GM19463 (cell line): ENCODE results near the gene NR3C1.
"Not testable (repeated sequence)": the region's sequence is repeated elsewhere in the genome, so short reads cannot be mapped to it uniquely, and the experiment has no call there.

Experiments used
- ATAC-seq: cut with Tn5 transposase; IDR thresholded peaks from one replicate; pipeline ENCODE4 v1.9.1; 2021; ENCODE audit warnings: mild to moderate bottlenecking, moderate library complexity; ENCODE audit not compliant: unreplicated experiment

NR3C1 gene

DNA sequence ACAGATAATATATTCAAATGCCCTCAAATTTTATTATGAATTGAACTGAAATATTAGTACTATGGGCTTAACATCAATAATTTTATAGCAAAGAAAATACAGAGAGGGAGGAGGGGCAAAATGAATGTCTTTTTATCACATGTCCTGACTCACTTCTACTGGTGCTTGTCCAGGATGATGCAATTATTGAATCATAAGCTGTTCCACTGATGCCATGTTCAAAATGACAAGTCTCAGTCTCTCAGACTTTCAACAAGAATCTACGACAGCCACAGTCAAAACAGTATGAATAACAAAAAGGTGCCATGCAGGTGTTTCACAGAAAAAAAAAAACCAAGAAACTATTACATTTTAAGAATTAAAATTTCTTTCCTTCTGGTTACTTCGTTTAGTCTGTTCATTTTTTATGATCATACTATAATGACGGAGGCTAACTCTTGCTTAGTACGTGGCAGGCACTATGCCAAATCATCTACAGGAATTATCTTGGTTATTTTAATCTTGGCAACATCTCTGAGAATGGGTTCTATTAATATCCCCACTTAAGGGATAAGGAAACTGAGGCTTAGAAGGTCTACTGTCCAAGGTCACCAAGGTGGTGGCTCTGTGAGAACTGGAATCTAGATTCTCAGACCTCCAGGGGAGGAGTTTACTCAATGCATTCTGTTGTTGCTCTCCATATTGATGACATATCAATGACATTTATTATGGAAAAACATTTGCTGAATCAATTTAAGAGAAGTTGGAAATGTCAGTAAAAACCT, 61.5 kb downstream of the NR3C1 start:
- ATAC-seq: no peak

DNA sequence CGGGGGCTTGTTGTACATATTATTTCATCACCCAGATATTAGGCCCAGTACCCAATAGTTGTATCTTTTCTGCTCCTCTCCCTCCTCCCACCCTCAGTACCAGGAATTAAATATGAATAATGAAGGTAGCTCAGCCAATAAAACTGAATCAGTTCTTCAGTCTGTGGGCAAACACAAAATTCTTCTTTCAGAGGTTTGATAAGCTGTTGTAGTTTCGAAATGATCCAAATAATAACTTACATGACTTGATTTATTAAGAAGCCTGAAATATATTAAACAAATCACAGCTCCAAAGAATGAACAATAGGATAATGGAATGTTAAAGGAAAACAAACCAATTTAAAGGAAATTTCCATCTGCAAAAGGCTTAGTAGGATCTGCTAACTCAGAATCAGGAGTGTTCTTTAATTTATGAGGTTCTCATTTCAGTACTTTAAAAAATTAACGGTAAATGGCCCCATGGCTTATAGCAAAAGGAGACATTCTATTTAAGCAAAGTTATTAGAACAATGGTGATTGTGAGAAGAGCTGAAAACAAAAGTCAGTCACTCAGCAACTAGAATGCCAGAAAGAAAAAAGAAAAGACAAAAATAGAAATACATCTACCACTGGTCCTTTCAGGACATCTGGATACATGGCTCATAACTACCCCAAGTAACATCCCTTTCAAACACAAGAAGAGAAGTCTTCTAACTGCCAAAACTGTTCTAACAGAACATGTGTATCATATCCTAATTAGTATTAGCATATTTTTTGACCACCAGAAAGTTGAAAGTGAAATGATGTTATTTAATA, 62.4 kb downstream of the NR3C1 start:
- no peak for ATAC-seq

DNA sequence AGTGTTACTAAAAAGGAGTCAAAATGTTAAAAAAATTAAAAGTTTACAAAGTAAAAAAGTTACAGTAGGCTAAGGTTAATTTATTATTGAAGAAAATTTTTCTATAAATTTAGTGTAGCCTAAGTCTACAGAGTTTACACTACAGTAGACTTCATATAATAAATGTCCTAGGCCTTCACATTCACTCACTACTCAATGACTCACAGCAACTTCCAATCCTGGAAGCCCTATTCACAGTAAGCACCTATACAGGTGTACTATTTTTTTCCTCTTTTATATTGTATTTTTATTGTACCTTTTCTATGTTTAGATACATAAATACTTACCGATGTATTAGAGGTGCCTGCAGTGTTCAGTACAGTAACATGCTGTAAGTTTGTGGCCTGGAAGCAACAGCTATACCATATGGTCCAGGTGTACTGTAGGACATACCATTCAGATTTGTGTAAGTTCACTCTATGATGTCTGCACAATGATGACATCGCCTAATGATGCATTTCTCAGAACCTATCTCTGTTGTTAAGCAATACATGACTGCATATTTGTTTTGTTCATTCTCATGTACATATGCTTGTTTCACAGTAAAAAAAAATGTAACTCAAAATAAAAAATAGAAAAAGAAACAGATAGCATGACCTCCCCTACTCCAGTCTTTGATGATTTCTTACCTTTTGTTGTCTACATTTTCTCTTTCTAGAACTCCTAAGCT, 64.7 kb downstream of the NR3C1 start:
- no peak for ATAC-seq

DNA sequence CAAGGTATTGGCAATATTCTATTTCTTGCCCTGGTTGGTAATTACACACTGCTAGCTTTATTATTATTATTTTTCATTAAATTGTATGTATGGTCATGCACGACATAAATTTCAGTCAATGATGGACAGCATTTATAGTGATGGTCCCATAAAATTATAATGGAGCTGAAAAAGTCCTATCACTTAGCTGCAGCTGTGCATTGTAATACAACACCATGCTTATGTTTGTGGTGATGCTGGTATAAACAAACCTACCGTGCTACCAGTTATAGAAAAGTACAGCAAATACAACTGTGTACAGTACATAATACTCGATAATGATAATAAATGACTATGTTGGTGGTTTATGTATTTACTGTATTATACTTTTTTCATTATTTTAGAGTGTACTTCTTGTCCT, 65.5 kb downstream of the NR3C1 start:
- no peak for ATAC-seq

DNA sequence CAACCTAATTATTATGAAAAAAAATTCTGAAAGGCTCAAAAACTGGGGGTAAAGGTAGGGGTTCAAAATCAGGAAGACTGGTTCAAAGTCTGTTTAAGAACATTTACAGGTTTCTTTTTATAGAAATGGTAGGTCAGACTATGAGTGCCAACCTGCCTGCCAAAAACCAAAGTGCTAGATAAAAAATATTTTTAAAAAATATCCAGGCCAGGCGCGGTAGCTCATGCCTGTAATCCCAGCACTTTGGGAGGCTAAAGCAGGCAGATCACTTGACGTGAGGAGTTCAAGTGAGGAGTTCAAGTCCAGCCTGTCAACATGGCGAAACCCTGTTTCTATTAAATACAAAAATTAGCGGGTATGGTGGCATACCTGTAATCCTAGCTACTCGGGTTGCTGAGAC, 67.0 kb downstream of the NR3C1 start:
- ATAC-seq: no peak

DNA sequence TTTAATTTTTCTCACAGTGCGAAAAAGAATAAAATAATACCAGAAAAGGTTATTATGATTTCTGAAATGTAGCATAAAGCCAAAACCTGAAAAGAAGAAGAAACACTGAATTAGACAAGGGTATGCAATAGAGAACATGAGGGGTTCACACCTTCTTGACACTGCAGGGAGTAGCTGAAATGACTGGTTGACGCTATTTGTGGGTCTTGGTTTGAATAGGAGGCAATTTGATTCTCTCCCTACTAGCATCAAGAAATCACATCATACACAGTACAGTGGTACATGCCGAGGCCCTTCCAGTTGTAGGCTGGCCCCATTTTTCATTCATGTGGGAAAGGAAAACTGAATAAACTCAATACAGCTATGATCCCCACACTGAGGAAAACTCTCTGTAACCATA, 68.6 kb downstream of the NR3C1 start:
- no peak for ATAC-seq

DNA sequence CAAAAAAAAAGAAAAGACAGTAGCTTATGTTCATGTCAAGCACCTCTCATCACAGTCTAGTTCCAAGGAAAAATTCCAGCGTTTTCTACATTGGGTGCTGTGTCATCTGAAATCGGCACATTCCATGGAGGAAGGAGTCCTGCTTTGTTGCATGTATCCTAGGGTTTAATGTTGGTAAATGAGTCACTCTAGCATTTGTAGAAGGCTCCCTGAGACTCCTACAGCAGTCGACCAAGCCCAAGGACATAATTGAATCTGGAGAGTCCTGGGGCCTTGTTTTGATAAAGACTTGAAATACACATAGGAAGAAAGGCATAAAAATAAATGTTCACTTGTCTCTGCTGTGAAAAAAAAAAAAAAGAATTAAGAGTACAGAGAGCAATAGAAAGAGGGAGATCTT, 69.1 kb downstream of the NR3C1 start:
- not testable (repeated sequence) for ATAC-seq

DNA sequence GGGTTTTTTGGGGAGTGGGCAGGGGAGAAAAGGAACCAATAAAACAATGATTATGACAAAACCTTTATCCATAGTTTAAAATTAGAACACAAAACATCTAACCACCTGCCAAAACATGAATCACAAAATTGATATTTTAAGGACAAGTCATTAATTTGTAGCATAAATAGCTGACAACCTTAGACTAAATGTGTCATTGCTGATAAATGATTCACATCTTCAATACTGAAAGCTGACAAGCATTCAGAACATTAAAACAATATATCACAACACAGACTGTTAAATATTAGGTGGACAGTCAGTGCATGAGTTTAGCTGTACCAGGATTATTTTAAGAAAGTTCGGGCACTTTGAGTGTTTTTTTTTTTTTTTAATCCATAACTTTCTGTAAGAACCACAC, 71.5 kb downstream of the NR3C1 start:
- no peak for ATAC-seq

DNA sequence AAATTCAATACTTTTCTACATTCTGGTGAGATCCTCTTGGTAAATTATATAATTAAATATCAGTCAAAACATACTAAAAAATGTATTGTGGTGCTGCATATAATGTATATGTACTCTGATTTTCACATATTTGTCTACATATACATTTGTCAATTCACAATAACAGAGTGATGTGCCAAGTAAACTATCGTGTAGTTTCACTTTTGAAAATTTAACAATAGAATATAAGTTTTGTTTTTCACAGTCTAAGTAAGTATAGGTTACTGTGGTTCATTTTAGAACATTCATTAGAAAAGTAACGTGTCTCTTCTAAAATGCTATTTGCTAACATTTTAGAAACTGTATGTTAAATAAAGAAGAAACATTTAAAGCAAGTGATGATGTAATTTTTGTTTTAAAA, 73.6 kb downstream of the NR3C1 start:
- ATAC-seq: no peak

DNA sequence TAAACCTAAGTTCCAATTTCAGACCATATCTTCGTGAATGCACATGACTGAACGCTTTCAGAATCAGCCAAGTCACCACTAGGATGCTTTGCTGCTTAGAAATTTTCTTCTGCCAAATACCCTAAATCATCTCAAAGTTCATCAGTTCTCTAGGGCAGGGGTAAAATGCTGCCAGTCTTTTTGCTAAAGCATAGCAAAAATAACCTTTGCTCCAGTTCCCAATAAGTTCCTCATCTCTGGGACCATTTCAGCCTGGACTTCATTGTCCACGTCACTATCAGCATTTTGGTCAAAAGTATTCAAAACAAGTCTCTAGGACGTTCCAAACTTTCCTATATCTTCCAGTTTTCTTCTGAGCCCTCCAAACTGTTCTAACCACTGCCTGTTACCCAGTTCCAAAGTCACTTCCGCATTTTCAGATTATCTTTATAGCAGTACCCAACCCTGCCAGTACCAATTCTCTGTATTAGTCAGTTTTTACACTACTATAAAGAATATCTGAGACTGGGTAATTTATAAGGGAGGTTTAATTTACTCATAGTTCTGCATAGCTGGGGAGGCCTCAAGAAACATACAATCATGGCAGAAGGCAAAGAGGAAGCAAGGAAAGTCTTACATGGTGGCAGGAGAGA, 74.8 kb downstream of the NR3C1 start:
- ATAC-seq: no peak

DNA sequence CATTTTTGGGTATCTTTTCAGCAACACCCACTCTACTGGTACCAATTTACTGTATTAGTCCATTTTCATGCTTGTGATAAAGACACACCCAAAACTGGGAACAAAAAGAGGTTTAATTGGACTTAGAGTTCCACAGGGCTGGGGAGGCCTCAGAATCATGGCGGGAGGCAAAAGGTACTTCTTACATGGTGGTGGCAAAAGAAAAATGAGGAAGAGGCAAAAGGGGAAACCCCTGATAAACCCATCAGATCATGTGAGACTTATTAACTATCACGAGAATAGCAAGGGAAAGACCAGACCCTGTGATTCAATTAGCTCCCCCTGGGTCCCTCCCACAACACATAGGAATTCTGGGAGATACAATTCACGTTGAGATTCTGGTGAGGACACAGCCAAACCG, 78.4 kb downstream of the NR3C1 start:
- ATAC-seq: not testable (repeated sequence)

DNA sequence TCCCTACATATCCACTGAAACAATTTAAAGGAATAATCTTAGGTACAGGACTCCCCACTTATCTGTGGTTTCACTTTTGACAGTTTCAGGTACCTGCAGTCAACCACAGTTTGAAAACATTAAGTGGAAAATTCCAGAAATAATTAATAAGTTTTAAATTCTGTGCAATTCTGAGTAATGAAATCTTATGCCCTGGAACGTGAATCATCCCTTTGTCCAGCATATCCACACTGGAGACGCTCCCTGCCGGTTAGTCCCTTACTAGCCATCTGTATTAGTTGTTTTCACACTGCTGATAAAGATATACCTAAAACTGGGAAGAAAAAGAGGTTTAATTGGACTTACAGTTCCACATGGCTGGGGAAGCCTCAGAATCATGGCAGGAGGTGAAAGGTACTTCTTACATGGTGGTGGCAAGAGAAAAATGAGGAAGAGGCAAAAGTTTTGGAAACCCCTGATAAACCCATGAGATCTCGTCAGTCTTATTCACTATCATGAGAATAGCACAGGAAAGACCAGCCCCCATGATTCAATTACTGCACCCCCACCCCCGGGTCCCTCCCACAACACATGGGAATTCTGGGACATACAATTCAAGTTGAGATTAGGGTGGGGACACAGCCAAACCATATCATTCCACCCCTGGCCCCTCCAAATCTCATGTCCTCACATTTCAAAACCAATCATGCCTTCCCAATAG, 80.4 kb downstream of the NR3C1 start:
- ATAC-seq: not testable (repeated sequence)

DNA sequence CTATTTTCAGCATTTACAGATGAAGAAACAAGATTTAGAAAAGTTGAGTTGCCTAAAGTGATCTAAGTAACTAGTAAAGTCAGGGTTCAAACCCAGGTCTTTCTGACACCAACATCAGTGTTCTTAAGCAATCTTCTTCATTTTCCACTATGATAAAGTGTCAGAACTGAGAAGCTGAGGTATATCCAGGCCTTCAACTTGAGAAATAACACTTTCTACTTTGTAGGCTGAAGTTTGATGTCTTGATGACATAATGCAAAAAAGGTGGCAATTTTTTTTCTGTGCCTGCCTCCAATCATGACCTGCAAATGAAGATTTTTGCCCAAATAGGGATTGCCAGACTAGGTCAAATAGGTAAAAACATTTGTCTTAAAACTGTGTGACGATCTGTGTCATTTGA, 81.3 kb downstream of the NR3C1 start:
- no peak for ATAC-seq

DNA sequence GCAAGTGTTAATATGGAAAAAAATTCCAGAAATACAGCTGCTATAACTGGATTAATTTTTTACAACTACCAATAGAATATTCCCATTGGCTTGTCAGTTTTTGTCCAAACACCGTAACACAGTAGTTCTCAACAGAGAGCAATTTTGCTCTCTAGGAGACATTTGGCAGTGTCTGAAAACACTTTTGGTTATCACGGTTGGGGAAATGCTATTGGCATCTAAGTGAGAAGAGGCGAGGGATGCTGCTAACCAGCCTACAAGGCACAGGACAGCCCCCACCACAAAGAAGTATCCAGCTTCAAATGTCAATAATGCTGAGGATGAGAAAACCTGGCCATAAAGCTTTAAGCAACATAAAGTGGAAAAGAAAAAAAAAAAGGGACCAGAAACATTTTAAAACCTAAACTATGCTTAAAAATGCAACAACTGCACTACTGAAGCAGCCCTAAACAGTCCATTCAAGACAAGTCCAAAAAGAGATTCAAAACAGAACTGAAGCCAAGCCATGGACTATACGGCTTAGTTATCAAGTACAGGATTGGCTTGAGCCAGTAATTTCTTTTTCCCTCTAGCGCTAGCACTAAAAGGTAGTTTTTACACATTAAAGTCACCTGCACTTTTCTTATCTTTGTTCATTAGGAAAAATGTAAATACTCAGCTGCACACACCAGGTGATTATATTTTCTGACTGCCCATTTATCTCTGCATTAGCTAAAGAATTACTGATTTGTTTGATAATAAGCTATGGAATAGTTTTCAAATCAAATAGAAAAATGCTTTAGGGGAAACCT, 83.9 kb downstream of the NR3C1 start:
- ATAC-seq: no peak

DNA sequence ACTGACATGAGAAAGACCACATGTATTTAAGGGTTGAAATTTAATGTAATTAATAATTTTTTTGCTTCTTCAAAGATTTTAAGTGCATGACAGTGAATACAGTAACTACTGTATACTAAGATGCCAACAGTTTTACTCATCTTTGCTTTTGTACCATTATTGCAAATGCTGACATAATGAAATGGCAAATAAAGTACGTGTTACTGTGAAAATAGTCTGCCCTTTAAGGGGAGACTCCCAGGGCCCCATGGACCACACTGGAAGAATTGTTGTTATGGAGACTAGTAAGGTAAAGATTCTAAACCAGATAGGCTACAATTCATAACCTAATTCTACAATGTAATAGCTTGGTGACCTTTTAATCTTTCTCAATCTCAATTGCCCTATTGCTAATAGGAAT, 84.7 kb downstream of the NR3C1 start:
- no peak for ATAC-seq

DNA sequence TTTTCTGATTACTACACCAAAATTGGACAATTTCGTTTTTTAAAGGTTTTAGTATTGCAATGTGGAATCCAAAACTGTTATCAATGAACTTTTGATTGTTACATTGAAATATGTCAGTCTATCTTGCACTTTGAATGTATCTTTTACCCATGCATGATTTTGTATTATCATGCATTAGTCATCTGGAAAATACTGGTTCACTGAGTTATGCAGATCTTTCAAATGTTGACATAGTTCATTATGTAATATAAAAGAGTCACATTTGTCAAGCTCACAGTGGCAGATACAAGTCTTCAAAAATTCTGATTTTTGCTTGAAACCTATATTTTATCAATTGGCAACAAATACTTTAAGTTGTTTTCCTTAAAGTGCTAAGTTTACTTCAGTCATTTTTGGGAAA, 85.2 kb downstream of the NR3C1 start:
- no peak for ATAC-seq

DNA sequence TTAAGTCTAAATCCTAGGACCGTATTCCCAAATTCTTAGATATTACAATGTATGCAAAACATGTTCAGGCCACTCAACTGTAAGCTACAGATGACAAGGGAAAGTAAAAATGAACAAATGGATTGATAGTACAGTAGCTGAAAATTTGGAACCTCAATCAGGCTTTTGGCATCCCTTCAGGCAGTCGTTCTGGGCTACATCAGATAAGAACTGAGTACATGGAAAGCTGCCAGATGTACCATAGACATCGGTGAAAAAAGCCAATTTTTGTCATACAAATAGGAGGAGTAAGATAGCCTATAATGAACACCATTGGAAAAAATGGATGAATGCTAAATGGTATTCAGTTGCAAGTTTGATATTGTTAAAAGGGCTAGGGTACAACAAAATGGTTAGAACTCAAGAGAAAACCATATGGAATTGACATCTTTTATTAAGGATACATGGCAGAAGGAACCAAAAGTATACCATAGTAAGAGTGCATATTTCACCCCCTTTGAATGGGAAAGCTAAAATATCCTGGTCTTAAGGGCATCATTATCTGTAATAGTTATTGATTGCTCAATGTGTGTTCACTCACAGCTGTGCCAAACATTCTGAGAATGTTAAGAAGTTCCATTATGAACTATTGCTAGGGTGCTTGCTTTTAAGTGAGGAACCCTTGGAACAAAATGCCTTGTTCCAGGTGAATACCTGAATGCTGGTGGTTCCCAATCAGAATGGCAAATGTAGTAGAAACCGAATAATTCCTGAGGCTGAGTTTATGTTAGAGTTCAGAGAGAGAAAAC, 86.4 kb downstream of the NR3C1 start:
- no peak for ATAC-seq

DNA sequence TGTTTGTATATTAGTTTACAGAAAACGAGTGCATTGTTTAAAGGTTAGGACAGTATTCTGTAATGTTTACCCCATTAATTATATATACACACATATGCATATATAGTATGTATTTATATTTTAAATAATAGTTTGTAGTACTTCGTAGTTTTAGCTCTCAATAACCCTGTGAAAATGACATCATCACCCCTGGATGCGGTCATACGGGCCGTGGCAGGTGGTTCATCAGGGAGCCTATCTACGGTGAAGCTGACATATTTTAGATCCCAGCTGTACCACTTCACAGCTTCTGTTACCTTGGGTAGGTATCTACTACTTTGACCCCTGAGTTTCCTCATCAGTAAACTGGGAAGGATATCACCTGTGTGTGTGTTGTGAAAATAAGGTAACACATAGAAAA, 87.1 kb downstream of the NR3C1 start:
- no peak for ATAC-seq

DNA sequence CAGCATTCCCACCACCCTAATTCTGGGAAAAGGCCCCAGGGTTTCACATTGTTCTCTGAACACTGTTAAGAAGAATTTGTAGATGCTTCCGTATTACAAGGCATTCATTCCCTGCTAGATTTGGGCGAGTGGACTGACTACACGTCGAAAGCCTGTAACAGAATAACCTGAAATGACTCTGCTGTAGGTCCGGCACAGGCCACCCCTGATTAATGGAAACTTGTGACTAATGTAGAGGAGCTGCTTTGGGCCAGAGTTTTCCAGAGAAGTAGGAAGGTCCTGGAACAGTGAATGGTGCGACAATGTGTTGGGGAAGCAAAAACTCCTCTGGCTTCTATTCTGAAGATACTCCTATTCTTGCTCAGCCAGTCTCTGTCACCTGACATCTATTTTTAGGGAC, 87.6 kb downstream of the NR3C1 start:
- no peak for ATAC-seq
